Measurements from ENCODE around the gene SCN11A. TPM values are rescaled to one million over a fixed set of nuclear protein-coding genes. Genes with fewer than 3 reads are reported as not detected.

The SCN11A gene
- total RNA-seq, 1 donor from 2014 or later, result not detected

GRCh38 chr3:39022286-39022630, 29.5 kb downstream of the SCN11A start:
- FAIRE-seq (no peak), DNase-seq (ENCODE audit: low read depth) (no peak)
- H3K4me3 ChIP-seq (ENCODE audit: low read depth, low read length), result no peak overlapping the region
- H3K27me3 ChIP-seq (ENCODE audit: control insufficient read depth, insufficient read depth, low read length), result no peaks in the 10 kb centered on the region
- H3K36me3 ChIP-seq (ENCODE audit: control insufficient read depth, insufficient read depth, low read length), result no peaks in the 10 kb centered on the region
- TF ChIP-seq CTCF (IDR thresholded peaks at IDR 0.05; ENCODE audit: insufficient read depth, low read length, severe bottlenecking), result no peak

- no peak for TF ChIP-seq CTCF (IDR thresholded peaks at IDR 0.05; ENCODE audit: insufficient read depth, low read length, severe bottlenecking)
- FAIRE-seq (no peak), DNase-seq (ENCODE audit: low read depth) (no peak)
- no peaks in the 10 kb centered on the region for H3K36me3 ChIP-seq (ENCODE audit: control insufficient read depth, insufficient read depth, low read length)
- no peak overlapping the region for H3K4me3 ChIP-seq (ENCODE audit: low read depth, low read length)
- no peaks in the 10 kb centered on the region for H3K27me3 ChIP-seq (ENCODE audit: control insufficient read depth, insufficient read depth, low read length)
Measured at GRCh38 chr3:39021465-39022285, 30.1 kb downstream of the SCN11A start.

GRCh38 chr3:39021029-39021428, 30.7 kb downstream of the SCN11A start:
- H3K36me3 ChIP-seq (ENCODE audit: control insufficient read depth, insufficient read depth, low read length), result no peaks in the 10 kb centered on the region
- H3K27me3 ChIP-seq (ENCODE audit: control insufficient read depth, insufficient read depth, low read length), result no peaks in the 10 kb centered on the region
- TF ChIP-seq CTCF (IDR thresholded peaks at IDR 0.05; ENCODE audit: insufficient read depth, low read length, severe bottlenecking), result no peak
- DNase-seq (ENCODE audit: low read depth), result peak; percentile 14
- FAIRE-seq, result no peak
- no peak overlapping the region for H3K4me3 ChIP-seq (ENCODE audit: low read depth, low read length)

GRCh38 chr3:39019299-39019698, 32.4 kb downstream of the SCN11A start:
- no peak for FAIRE-seq
- H3K27me3 ChIP-seq (ENCODE audit: control insufficient read depth, insufficient read depth, low read length), result no peaks in the 10 kb centered on the region
- no peak for TF ChIP-seq CTCF (IDR thresholded peaks at IDR 0.05; ENCODE audit: insufficient read depth, low read length, severe bottlenecking)

GRCh38 chr3:39015418-39015817, 36.3 kb downstream of the SCN11A start:
- FAIRE-seq (no peak), DNase-seq (ENCODE audit: low read depth) (no peak)
- Histone ChIP-seq H3K27me3 (ENCODE audit: control insufficient read depth, insufficient read depth, low read length) (no peaks in the 10 kb centered on the region), H3K36me3 (ENCODE audit: control insufficient read depth, insufficient read depth, low read length) (no peaks in the 10 kb centered on the region), H3K4me3 (ENCODE audit: low read depth, low read length) (no peak overlapping the region)
- TF ChIP-seq CTCF (IDR thresholded peaks at IDR 0.05; ENCODE audit: insufficient read depth, low read length, severe bottlenecking), result no peak

More at GRCh38 chr3:39019299-39019698, 32.4 kb downstream of the SCN11A start:
- Histone ChIP-seq H3K4me3 (ENCODE audit: low read depth, low read length) (no peak overlapping the region), H3K36me3 (ENCODE audit: control insufficient read depth, insufficient read depth, low read length) (no peaks in the 10 kb centered on the region)
- no peak for DNase-seq (ENCODE audit: low read depth)

Data from bronchial epithelial cell (primary cell).